Ovary (tissue), 1 donor: ENCODE results near the gene PRKCH.

Source experiments
- EP300 ChIP-seq: sonication (generic); formaldehyde crosslinking; IDR thresholded peaks from one replicate; pipeline ENCODE4 v1.6.1; 2017; ENCODE audit warnings: antibody characterized with exemption
- POLR2A ChIP-seq: fragments of 450-650 bp; IDR thresholded peaks from one replicate; pipeline ENCODE4 v1.6.1; 2017; ENCODE audit warnings: antibody characterized with exemption, mild to moderate bottlenecking, moderate library complexity

GRCh38 chr14:61343991-61344405 is 22.6 kb downstream of the PRKCH start:
- TF ChIP-seq EP300 (no peak), POLR2A (no peak)
